Nucleus accumbens (tissue), 56 donors: Measurements from ENCODE around the gene FOXO6.

Experiments
- DNase-seq, 56 donors: peaks; one replicate each; lab custom pipeline; 2025; lab: John Stamatoyannopoulos, UW

The FOXO6 gene

GRCh38 chr1:41364442-41365319, 3.4 kb downstream of the FOXO6 start:
- peak in 3 of 56 donors; percentile 10 to 50 (median 29) for DNase-seq

GRCh38 chr1:41365320-41365633, 4.0 kb downstream of the FOXO6 start:
- DNase-seq = no peak

GRCh38 chr1:41365772-41366454, 4.7 kb downstream of the FOXO6 start:
- DNase-seq = peak in 47 of 56 donors; percentile 23 to 81 (median 54)

- DNase-seq = peak in 19 of 56 donors; percentile 36 to 76 (median 62)
Observed at GRCh38 chr1:41366455-41367287, 5.4 kb downstream of the FOXO6 start.

- no peak for DNase-seq
Observed at GRCh38 chr1:41367288-41367642, 6.0 kb downstream of the FOXO6 start.

- no peak for DNase-seq
Observed at GRCh38 chr1:41368366-41368765, 7.1 kb downstream of the FOXO6 start.

DNA sequence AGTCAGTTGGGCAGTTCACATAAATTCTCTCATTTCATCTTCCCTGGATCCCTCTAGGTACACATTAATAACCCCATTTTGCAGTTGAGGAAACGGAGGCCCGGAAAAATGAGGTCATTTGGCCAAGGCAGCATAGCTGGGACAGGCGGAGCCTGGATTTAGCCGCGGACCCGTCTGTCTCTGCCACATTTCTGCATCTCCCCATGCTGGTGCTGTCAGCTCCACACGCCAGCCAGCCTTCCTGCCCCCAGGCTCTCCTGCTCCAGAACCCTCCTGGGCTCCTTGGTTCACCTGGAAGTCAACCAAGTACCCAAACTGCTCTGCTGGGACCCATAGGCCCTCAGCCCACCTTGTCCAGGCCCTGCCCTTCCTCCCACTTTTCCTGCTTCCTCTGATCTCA, 7.6 kb downstream of the FOXO6 start:
- no peak for DNase-seq

DNA sequence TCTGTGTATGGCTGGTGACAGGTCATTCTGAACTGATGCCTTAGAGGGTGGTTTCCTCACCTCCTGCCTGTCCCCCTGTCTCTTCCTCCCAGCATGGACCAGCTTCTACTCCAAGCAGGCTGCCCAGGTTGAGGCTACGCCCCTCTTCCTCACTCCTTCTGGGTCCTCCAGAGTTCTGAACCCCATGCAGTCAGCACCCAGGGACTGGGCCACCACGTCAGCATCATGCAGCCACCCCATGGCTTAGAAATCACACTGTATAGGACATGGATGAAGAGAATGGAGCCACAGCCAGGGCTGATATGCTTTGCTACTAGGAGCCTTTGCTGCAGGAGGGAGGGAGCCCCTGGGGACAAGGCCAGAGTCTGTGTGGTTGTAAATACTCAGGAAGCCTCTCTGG, 8.3 kb downstream of the FOXO6 start:
- no peak for DNase-seq

DNA sequence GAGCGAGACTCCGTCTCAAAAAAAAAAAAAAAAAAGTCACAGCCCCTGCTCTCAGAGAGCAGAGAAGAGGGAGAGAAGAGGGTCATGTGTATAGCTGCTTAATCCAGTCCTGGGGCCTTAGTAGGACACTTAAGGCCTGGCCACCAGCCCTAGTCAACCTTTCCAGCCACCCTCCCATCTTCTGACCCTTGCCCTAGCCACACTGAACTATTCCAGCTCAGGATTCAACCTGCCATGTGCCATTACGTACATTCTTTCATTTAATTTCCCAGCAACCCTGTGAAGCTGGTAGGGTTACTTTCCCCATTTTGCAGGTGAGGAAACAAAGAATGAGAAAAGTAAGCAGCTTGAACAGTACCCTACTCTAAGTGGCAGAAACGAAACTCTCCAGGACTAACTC, 9.0 kb downstream of the FOXO6 start:
- DNase-seq = no peak

DNA sequence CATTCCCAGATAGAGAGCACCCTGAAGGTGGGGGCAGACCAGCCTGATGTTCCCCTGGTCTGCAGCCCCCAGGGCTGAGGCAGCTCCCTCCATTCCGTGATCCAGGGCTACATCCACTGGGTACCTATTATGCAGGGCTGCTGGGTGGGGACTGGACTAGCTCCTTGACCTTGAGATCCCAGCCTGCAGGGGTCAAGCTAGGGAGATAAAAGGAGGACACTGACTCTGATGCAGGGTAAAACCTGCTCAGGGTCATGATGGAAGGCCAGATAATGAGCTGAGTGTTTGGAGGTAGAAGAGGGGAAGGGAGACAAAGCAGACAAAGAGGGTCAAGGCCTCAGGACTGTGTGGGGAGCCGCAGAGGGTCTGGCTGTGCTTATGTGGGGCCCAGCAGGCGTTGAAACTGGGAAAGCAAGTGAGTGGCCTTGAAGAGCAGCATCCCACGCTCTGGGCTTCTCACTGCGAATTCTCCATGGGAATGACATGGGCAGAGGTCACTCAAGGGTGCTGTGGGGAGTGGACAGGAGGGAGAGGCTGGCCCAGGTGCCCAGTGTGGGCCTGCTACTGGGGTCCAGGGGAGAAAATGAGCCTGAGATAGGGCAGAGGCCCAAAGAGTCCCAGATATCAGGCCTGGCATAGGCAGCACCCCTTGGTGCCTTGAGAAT, 9.7 kb downstream of the FOXO6 start:
- no peak for DNase-seq

GRCh38 chr1:41371630-41372599, 10.7 kb downstream of the FOXO6 start:
- DNase-seq = peak in 48 of 56 donors; percentile 20 to 87 (median 64)

DNA sequence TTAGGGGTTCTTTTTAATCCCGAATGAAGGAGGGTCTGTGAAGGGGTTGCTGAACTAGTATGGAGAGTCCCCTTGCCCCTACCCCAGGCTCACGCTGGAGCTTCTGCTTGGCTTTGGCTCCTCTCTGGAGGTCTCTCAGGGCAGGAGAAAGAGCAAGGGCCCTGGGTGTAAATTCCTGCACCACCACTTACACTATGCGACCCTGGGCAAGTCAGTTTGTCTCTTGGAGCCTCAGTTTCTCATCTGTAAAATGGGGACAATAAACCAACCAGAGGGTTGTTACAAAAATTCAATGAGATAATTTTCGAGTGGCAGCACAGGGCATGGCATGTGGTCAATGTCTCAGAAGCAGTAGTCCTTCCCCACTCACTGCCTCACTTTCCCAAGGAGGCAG, 11.4 kb downstream of the FOXO6 start:
- DNase-seq = no peak

- DNase-seq = no peak
Observed at GRCh38 chr1:41373373-41373772, 12.1 kb downstream of the FOXO6 start.

- no peak for DNase-seq
Observed at GRCh38 chr1:41374711-41375110, 13.5 kb downstream of the FOXO6 start.

GRCh38 chr1:41377397-41377796, 16.2 kb downstream of the FOXO6 start:
- DNase-seq = no peak

- no peak for DNase-seq
Observed at GRCh38 chr1:41378222-41378621, 17.0 kb downstream of the FOXO6 start.

- no peak for DNase-seq
Observed at GRCh38 chr1:41378999-41379737, 17.9 kb downstream of the FOXO6 start.

DNA sequence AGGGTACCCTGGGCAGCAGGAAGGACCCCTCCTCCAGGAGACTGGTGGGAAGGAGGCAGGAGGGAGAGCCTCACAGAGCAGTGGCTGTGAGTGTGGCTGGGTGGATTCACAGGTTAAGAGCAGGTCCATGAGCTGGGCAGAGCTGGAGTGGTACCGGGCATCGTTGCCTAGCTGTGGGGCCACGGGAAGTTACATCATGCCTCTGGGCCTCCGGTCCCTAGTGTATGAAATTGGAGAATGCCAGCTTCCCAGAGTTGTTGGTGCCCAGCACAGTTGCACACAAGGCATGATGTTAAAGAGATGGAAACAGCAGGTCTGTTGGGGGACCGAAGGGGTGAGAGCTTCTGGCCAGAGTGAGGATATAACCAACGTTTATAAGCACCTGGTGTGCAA, 18.5 kb downstream of the FOXO6 start:
- no peak for DNase-seq

GRCh38 chr1:41380195-41380594, 19.0 kb downstream of the FOXO6 start:
- DNase-seq = no peak
